ENCODE data around the gene SNAP47.

DNA sequence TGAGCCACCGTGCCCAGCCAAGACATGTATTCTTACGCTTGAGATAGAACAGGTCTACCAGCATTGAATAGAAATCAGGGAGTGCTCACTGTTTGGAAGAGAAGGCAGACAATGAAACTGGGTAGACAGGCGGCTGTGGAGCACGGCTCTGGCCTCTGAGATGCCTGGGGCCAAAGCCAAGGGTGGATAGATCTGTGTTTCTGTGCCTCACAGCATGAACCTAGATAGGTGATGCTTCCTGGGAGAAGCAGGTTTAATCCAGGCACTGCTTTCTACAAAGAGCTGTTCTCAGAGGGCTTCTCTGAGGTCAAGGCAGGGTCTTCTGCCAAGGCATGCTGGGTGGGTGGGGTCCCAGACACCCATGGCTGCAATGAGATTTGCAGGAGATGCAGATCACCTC, 55.6 kb downstream of the SNAP47 start:
- TF ChIP-seq POLR2A (IDR thresholded peaks at IDR 0.05) = no peak
- no peak for TF ChIP-seq CTCF (IDR thresholded peaks at IDR 0.05)

Data from lower leg skin (tissue), 3 donors.